ENCODE results near the gene PCSK2. TPM values are rescaled to one million over a fixed set of nuclear protein-coding genes. Genes with fewer than 3 reads are reported as not detected.

The PCSK2 gene
- polyA plus RNA-seq, 2 donors: 0.02 to 0.13 TPM

GRCh38 chr20:17399303-17399985, 172.6 kb downstream of the PCSK2 start:
- 25 to 34% methylated on average over 7 of the region's 7 CpGs for WGBS, 2 donors
- no peaks in the 10 kb centered on the region for H3K36me3 ChIP-seq (ENCODE audit: control insufficient read depth in 2 of 2, insufficient read depth in 2 of 2, low read length in 1 of 2)
- no peaks in the 10 kb centered on the region for H3K9me3 ChIP-seq (ENCODE audit: control insufficient read depth in 2 of 2, insufficient read depth in 1 of 2, low read depth in 1 of 2, low read length in 1 of 2)
- H3K4me1 ChIP-seq (ENCODE audit: control insufficient read depth in 2 of 2, insufficient read depth in 2 of 2, low read length in 1 of 2): no peaks in the 10 kb centered on the region
- H3K27ac ChIP-seq (ENCODE audit: low read depth in 2 of 2, low read length in 1 of 2): no peak overlapping the region
- no peak overlapping the region for H3K4me3 ChIP-seq (ENCODE audit: low read depth in 1 of 2, low read length in 2 of 2)
- H3K27me3 ChIP-seq (ENCODE audit: control insufficient read depth in 1 of 2, insufficient read depth in 2 of 2, low read length in 2 of 2): no peaks in the 10 kb centered on the region

- Histone ChIP-seq H3K27ac (ENCODE audit: low read depth in 2 of 2, low read length in 1 of 2) (no peak overlapping the region), H3K27me3 (ENCODE audit: control insufficient read depth in 1 of 2, insufficient read depth in 2 of 2, low read length in 2 of 2) (no peaks in the 10 kb centered on the region), H3K9me3 (ENCODE audit: control insufficient read depth in 2 of 2, insufficient read depth in 1 of 2, low read depth in 1 of 2, low read length in 1 of 2) (no peaks in the 10 kb centered on the region), H3K4me1 (ENCODE audit: control insufficient read depth in 2 of 2, insufficient read depth in 2 of 2, low read length in 1 of 2) (no peaks in the 10 kb centered on the region), H3K36me3 (ENCODE audit: control insufficient read depth in 2 of 2, insufficient read depth in 2 of 2, low read length in 1 of 2) (no peaks in the 10 kb centered on the region), H3K4me3 (ENCODE audit: low read depth in 1 of 2, low read length in 2 of 2) (no peak overlapping the region)
- 42 to 47% methylated on average over 4 of the region's 4 CpGs for WGBS, 2 donors
These were observed 176.6 kb downstream of the PCSK2 start for GRCh38 chr20:17403461-17403860.

GRCh38 chr20:17406051-17406590, 179.3 kb downstream of the PCSK2 start:
- Histone ChIP-seq H3K4me3 (ENCODE audit: low read depth in 1 of 2, low read length in 2 of 2) (no peak overlapping the region), H3K27ac (ENCODE audit: low read depth in 2 of 2, low read length in 1 of 2) (no peak overlapping the region), H3K9me3 (ENCODE audit: control insufficient read depth in 2 of 2, insufficient read depth in 1 of 2, low read depth in 1 of 2, low read length in 1 of 2) (no peaks in the 10 kb centered on the region), H3K4me1 (ENCODE audit: control insufficient read depth in 2 of 2, insufficient read depth in 2 of 2, low read length in 1 of 2) (no peaks in the 10 kb centered on the region), H3K27me3 (ENCODE audit: control insufficient read depth in 1 of 2, insufficient read depth in 2 of 2, low read length in 2 of 2) (no peaks in the 10 kb centered on the region), H3K36me3 (ENCODE audit: control insufficient read depth in 2 of 2, insufficient read depth in 2 of 2, low read length in 1 of 2) (no peaks in the 10 kb centered on the region)
- WGBS, 2 donors: 40 to 46% methylated on average over 3 of the region's 3 CpGs

- H3K9me3 ChIP-seq (ENCODE audit: control insufficient read depth in 2 of 2, insufficient read depth in 1 of 2, low read depth in 1 of 2, low read length in 1 of 2): no peaks in the 10 kb centered on the region
- 66 to 72% methylated on average over 5 of the region's 5 CpGs for WGBS, 2 donors
- H3K36me3 ChIP-seq (ENCODE audit: control insufficient read depth in 2 of 2, insufficient read depth in 2 of 2, low read length in 1 of 2): no peaks in the 10 kb centered on the region
- H3K4me1 ChIP-seq (ENCODE audit: control insufficient read depth in 2 of 2, insufficient read depth in 2 of 2, low read length in 1 of 2): no peaks in the 10 kb centered on the region
- H3K4me3 ChIP-seq (ENCODE audit: low read depth in 1 of 2, low read length in 2 of 2): no peak overlapping the region
- no peak overlapping the region for H3K27ac ChIP-seq (ENCODE audit: low read depth in 2 of 2, low read length in 1 of 2)
- no peaks in the 10 kb centered on the region for H3K27me3 ChIP-seq (ENCODE audit: control insufficient read depth in 1 of 2, insufficient read depth in 2 of 2, low read length in 2 of 2)
These were observed 180.7 kb downstream of the PCSK2 start for GRCh38 chr20:17407550-17407949.

- WGBS, 2 donors: 92% methylated on average over 3 of the region's 3 CpGs
- no peaks in the 10 kb centered on the region for H3K4me1 ChIP-seq (ENCODE audit: control insufficient read depth in 2 of 2, insufficient read depth in 2 of 2, low read length in 1 of 2)
- H3K9me3 ChIP-seq (ENCODE audit: control insufficient read depth in 2 of 2, insufficient read depth in 1 of 2, low read depth in 1 of 2, low read length in 1 of 2): no peaks in the 10 kb centered on the region
- H3K27me3 ChIP-seq (ENCODE audit: control insufficient read depth in 1 of 2, insufficient read depth in 2 of 2, low read length in 2 of 2): peaks cover 0 to 2% of the 10 kb centered on the region in 2 donors
- H3K27ac ChIP-seq (ENCODE audit: low read depth in 2 of 2, low read length in 1 of 2): no peak overlapping the region
- H3K4me3 ChIP-seq (ENCODE audit: low read depth in 1 of 2, low read length in 2 of 2): no peak overlapping the region
- H3K36me3 ChIP-seq (ENCODE audit: control insufficient read depth in 2 of 2, insufficient read depth in 2 of 2, low read length in 1 of 2): no peaks in the 10 kb centered on the region
These were observed 190.4 kb downstream of the PCSK2 start for GRCh38 chr20:17417225-17417624.

GRCh38 chr20:17418737-17419136, 191.9 kb downstream of the PCSK2 start:
- Histone ChIP-seq H3K9me3 (ENCODE audit: control insufficient read depth in 2 of 2, insufficient read depth in 1 of 2, low read depth in 1 of 2, low read length in 1 of 2) (no peaks in the 10 kb centered on the region), H3K4me1 (ENCODE audit: control insufficient read depth in 2 of 2, insufficient read depth in 2 of 2, low read length in 1 of 2) (no peaks in the 10 kb centered on the region), H3K4me3 (ENCODE audit: low read depth in 1 of 2, low read length in 2 of 2) (no peak overlapping the region), H3K27me3 (ENCODE audit: control insufficient read depth in 1 of 2, insufficient read depth in 2 of 2, low read length in 2 of 2) (peaks cover 0 to 2% of the 10 kb centered on the region in 2 donors), H3K36me3 (ENCODE audit: control insufficient read depth in 2 of 2, insufficient read depth in 2 of 2, low read length in 1 of 2) (no peaks in the 10 kb centered on the region), H3K27ac (ENCODE audit: low read depth in 2 of 2, low read length in 1 of 2) (no peak overlapping the region)
- WGBS, 2 donors: 51 to 52% methylated on average over 4 of the region's 4 CpGs

- Histone ChIP-seq H3K27ac (ENCODE audit: low read depth in 2 of 2, low read length in 1 of 2) (no peak overlapping the region), H3K4me1 (ENCODE audit: control insufficient read depth in 2 of 2, insufficient read depth in 2 of 2, low read length in 1 of 2) (no peaks in the 10 kb centered on the region), H3K4me3 (ENCODE audit: low read depth in 1 of 2, low read length in 2 of 2) (no peak overlapping the region), H3K36me3 (ENCODE audit: control insufficient read depth in 2 of 2, insufficient read depth in 2 of 2, low read length in 1 of 2) (no peaks in the 10 kb centered on the region), H3K27me3 (ENCODE audit: control insufficient read depth in 1 of 2, insufficient read depth in 2 of 2, low read length in 2 of 2) (peaks cover 0 to 2% of the 10 kb centered on the region in 2 donors), H3K9me3 (ENCODE audit: control insufficient read depth in 2 of 2, insufficient read depth in 1 of 2, low read depth in 1 of 2, low read length in 1 of 2) (no peaks in the 10 kb centered on the region)
- WGBS, 2 donors: 38 to 57% methylated on average over 3 of the region's 3 CpGs
These were observed 192.7 kb downstream of the PCSK2 start for GRCh38 chr20:17419479-17420041.

GRCh38 chr20:17421493-17421892, 194.7 kb downstream of the PCSK2 start:
- H3K4me3 ChIP-seq (ENCODE audit: low read depth in 1 of 2, low read length in 2 of 2): no peak overlapping the region
- H3K4me1 ChIP-seq (ENCODE audit: control insufficient read depth in 2 of 2, insufficient read depth in 2 of 2, low read length in 1 of 2): no peaks in the 10 kb centered on the region
- no peak overlapping the region for H3K27ac ChIP-seq (ENCODE audit: low read depth in 2 of 2, low read length in 1 of 2)
- no peaks in the 10 kb centered on the region for H3K9me3 ChIP-seq (ENCODE audit: control insufficient read depth in 2 of 2, insufficient read depth in 1 of 2, low read depth in 1 of 2, low read length in 1 of 2)
- 80 to 90% methylated on average over 1 of the region's 1 CpG for WGBS, 2 donors
- H3K36me3 ChIP-seq (ENCODE audit: control insufficient read depth in 2 of 2, insufficient read depth in 2 of 2, low read length in 1 of 2): no peaks in the 10 kb centered on the region
- H3K27me3 ChIP-seq (ENCODE audit: control insufficient read depth in 1 of 2, insufficient read depth in 2 of 2, low read length in 2 of 2): peaks cover 0 to 2% of the 10 kb centered on the region in 2 donors

- Histone ChIP-seq H3K4me3 (ENCODE audit: low read depth in 1 of 2, low read length in 2 of 2) (no peak overlapping the region), H3K27me3 (ENCODE audit: control insufficient read depth in 1 of 2, insufficient read depth in 2 of 2, low read length in 2 of 2) (no peaks in the 10 kb centered on the region), H3K27ac (ENCODE audit: low read depth in 2 of 2, low read length in 1 of 2) (no peak overlapping the region), H3K4me1 (ENCODE audit: control insufficient read depth in 2 of 2, insufficient read depth in 2 of 2, low read length in 1 of 2) (no peaks in the 10 kb centered on the region), H3K36me3 (ENCODE audit: control insufficient read depth in 2 of 2, insufficient read depth in 2 of 2, low read length in 1 of 2) (no peaks in the 10 kb centered on the region), H3K9me3 (ENCODE audit: control insufficient read depth in 2 of 2, insufficient read depth in 1 of 2, low read depth in 1 of 2, low read length in 1 of 2) (no peaks in the 10 kb centered on the region)
These were observed 196.9 kb downstream of the PCSK2 start for GRCh38 chr20:17423782-17424181.

GRCh38 chr20:17427638-17428037, 200.8 kb downstream of the PCSK2 start:
- H3K27ac ChIP-seq (ENCODE audit: low read depth in 2 of 2, low read length in 1 of 2): no peak overlapping the region
- no peaks in the 10 kb centered on the region for H3K9me3 ChIP-seq (ENCODE audit: control insufficient read depth in 2 of 2, insufficient read depth in 1 of 2, low read depth in 1 of 2, low read length in 1 of 2)
- H3K4me1 ChIP-seq (ENCODE audit: control insufficient read depth in 2 of 2, insufficient read depth in 2 of 2, low read length in 1 of 2): peaks cover 0 to 4% of the 10 kb centered on the region in 2 donors
- no peaks in the 10 kb centered on the region for H3K27me3 ChIP-seq (ENCODE audit: control insufficient read depth in 1 of 2, insufficient read depth in 2 of 2, low read length in 2 of 2)
- no peaks in the 10 kb centered on the region for H3K36me3 ChIP-seq (ENCODE audit: control insufficient read depth in 2 of 2, insufficient read depth in 2 of 2, low read length in 1 of 2)
- H3K4me3 ChIP-seq (ENCODE audit: low read depth in 1 of 2, low read length in 2 of 2): no peak overlapping the region
- 75 to 79% methylated on average over 2 of the region's 2 CpGs for WGBS, 2 donors

Measured in esophagus (tissue), 2 donors.